OCI-LY1 (cell line): ENCODE measurements around the gene ARL6.

Experiments
- EZH2 ChIP-seq: fragments of 200-600 bp; sonication (generic), shearing (Covaris generic); IDR thresholded peaks from 2 replicates; pipeline ENCODE4 v1.8.0; 2017; ENCODE audit warnings: borderline replicate concordance, mixed run types, mild to moderate bottlenecking, antibody characterized with exemption, low read length, moderate library complexity, mixed read lengths
- TF ChIP-seq, protein P1 (sequence below): fragments of 200-600 bp; sonication (generic), shearing (Covaris generic); IDR thresholded peaks from 2 replicates; pipeline ENCODE4 v1.5.1; 2017; ENCODE audit warnings: mild to moderate bottlenecking, antibody characterized with exemption, low read length, moderate library complexity, mixed read lengths

- TF ChIP-seq, protein P1, sequence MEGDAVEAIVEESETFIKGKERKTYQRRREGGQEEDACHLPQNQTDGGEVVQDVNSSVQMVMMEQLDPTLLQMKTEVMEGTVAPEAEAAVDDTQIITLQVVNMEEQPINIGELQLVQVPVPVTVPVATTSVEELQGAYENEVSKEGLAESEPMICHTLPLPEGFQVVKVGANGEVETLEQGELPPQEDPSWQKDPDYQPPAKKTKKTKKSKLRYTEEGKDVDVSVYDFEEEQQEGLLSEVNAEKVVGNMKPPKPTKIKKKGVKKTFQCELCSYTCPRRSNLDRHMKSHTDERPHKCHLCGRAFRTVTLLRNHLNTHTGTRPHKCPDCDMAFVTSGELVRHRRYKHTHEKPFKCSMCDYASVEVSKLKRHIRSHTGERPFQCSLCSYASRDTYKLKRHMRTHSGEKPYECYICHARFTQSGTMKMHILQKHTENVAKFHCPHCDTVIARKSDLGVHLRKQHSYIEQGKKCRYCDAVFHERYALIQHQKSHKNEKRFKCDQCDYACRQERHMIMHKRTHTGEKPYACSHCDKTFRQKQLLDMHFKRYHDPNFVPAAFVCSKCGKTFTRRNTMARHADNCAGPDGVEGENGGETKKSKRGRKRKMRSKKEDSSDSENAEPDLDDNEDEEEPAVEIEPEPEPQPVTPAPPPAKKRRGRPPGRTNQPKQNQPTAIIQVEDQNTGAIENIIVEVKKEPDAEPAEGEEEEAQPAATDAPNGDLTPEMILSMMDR = no peak
- no peak for TF ChIP-seq EZH2
Measured at GRCh38 chr3:97815149-97815917, 50.8 kb downstream of the ARL6 start.
